HFFc6 (cell line): Measurements from ENCODE around the gene ARSK. TPM values are rescaled to one million over a fixed set of nuclear protein-coding genes. Genes with fewer than 3 reads are reported as not detected.

Experiments
- DNase-seq: peaks from one replicate; pipeline ENCODE4 v3.0.0-alpha.2; 2018
- H3K27ac Mint-ChIP-seq: 2 replicates; pipeline ENCODE4 v1.8.0; 2020; ENCODE audit warnings: mild to moderate bottlenecking, mixed read lengths
- H3K27me3 Mint-ChIP-seq: 2 replicates; pipeline ENCODE4 v1.8.0; 2021; ENCODE audit warnings: mild to moderate bottlenecking, moderate library complexity, mixed read lengths; ENCODE audit not compliant: insufficient read depth
- H3K36me3 Mint-ChIP-seq: 2 replicates; pipeline ENCODE4 v1.8.0; 2021; ENCODE audit warnings: low read depth, mixed read lengths
- H3K4me1 Mint-ChIP-seq: 2 replicates; pipeline ENCODE4 v1.8.0; 2020; ENCODE audit warnings: low read depth, mixed read lengths
- H3K4me3 Mint-ChIP-seq: 2 replicates; pipeline ENCODE4 v1.8.0; 2020; ENCODE audit warnings: mild to moderate bottlenecking, moderate library complexity, mixed read lengths
- H3K9me3 Mint-ChIP-seq: 2 replicates; pipeline ENCODE4 v1.8.0; 2020; ENCODE audit warnings: mild to moderate bottlenecking, mixed read lengths
- total RNA-seq, 6 experiments: library from RNA; stranded (reverse); fragmentation: NEBNext Ultra II Directional; extraction: Animal tissue kit (Norgen Biotek cat#: 25700); gene quantifications; 2 replicates in 1 of 6; 3 replicates in 5 of 6; pipeline ENCODE4 v1.2.3, GENCODE V29; 2021
- TF ChIP-seq, protein P1 (sequence below): fragments of 200-600 bp; sonication (generic); IDR thresholded peaks from 2 replicates; pipeline ENCODE4 v1.5.0; 2021; ENCODE audit warnings: antibody characterized with exemption, mild to moderate bottlenecking

ARSK gene
- total RNA-seq, 6 experiments from 2014 or later: 11.6 to 19.7 (median 17.3) TPM

DNA sequence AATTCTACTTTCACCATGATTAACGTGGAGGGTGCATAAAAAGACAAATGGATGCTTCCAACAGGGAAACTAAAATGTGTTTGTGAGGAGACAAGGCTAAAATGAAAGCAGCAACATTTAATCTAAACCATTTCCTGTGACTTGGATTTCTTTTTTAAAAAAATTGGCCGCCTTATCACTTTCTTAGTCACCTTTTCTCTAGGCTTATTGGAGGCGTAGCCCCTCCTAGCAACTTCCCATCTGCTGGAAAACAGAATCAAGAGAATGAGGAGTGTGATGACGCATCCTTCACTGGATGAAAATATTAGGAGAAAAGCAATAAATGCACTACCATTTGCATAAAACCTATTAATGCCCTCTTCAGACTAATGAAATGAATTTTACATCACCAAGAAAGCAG, 64.2 kb downstream of the ARSK start:
- no peak overlapping the region; the same call in 1 of the 2 replicates for H3K4me3 Mint-ChIP-seq
- peaks cover under 1% of the 10 kb centered on the region; the same call in 1 of the 2 replicates for H3K36me3 Mint-ChIP-seq
- peaks cover under 1% of the 10 kb centered on the region; the same call in 1 of the 2 replicates for H3K9me3 Mint-ChIP-seq
- H3K4me1 Mint-ChIP-seq: peaks cover 20% of the 10 kb centered on the region
- no peak overlapping the region for H3K27ac Mint-ChIP-seq
- TF ChIP-seq, protein P1, sequence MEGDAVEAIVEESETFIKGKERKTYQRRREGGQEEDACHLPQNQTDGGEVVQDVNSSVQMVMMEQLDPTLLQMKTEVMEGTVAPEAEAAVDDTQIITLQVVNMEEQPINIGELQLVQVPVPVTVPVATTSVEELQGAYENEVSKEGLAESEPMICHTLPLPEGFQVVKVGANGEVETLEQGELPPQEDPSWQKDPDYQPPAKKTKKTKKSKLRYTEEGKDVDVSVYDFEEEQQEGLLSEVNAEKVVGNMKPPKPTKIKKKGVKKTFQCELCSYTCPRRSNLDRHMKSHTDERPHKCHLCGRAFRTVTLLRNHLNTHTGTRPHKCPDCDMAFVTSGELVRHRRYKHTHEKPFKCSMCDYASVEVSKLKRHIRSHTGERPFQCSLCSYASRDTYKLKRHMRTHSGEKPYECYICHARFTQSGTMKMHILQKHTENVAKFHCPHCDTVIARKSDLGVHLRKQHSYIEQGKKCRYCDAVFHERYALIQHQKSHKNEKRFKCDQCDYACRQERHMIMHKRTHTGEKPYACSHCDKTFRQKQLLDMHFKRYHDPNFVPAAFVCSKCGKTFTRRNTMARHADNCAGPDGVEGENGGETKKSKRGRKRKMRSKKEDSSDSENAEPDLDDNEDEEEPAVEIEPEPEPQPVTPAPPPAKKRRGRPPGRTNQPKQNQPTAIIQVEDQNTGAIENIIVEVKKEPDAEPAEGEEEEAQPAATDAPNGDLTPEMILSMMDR: no peak
- H3K27me3 Mint-ChIP-seq: peaks cover 3% of the 10 kb centered on the region
- DNase-seq: no peak

DNA sequence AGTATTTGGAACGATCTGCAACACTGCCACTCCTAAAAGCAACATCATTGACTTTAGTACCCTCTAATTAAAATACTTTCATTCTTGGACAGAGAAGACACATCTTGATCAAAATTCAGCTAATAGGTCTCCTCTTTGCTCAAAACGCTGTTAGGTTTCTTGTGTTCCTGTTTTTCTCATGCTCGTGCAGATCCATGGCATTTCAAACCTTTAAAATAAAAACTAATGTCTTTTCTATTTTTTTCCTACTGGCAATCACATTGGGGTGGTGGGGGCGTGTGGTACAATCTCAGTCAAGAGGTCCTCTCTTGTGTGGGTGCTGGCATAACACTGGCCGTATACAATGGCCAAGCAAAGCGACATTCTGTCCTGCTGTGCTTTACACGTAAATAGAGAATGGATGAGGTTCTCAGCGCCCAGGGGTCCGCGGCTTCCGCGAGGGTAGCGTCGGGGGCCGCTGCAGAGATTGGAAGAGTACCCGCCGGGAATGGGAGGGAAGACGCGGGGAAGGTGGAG, 64.7 kb downstream of the ARSK start:
- Mint-ChIP-seq H3K4me3 (peak overlapping the region; percentile 84), H3K27me3 (peaks cover 7% of the 10 kb centered on the region)
- no peak for DNase-seq

DNA sequence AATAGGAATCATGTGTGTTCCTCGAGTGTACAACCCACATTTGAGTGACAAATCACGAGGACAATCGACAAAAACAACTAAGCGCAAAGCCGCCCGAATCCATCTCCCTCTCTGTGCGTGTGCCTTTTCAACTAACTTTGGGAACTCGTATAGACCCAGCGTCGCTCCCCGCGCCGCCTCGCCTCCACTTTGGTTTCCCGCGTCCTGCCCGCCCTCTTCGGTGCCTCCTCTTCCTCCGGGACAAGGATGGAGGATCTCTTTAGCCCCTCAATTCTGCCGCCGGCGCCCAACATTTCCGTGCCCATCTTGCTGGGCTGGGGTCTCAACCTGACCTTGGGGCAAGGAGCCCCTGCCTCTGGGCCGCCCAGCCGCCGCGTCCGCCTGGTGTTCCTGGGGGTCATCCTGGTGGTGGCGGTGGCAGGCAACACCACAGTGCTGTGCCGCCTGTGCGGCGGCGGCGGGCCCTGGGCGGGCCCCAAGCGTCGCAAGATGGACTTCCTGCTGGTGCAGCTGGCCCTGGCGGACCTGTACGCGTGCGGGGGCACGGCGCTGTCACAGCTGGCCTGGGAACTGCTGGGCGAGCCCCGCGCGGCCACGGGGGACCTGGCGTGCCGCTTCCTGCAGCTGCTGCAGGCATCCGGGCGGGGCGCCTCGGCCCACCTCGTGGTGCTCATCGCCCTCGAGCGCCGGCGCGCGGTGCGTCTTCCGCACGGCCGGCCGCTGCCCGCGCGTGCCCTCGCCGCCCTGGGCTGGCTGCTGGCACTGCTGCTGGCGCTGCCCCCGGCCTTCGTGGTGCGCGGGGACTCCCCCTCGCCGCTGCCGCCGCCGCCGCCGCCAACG, 65.3 kb downstream of the ARSK start, which contains the start of gene GPR150:
GPR150 (plus strand) TSS at position 58 of the 840 bp plus-strand sequence; CDS start at position 247, 189 bp downstream.
- peak; percentile 18 for DNase-seq
- Mint-ChIP-seq H3K27me3 (peaks cover 7% of the 10 kb centered on the region), H3K27ac (no peak within 1 kb of the TSS), H3K9me3 (no peaks in the 10 kb centered on the region), H3K4me1 (peaks cover 16% of the 10 kb centered on the region), H3K36me3 (no peaks in the 10 kb centered on the region), H3K4me3 (peak within 1 kb of the TSS; percentile 84)
- TF ChIP-seq, protein P1: 0 out of 2 replicates have a peak, but pooled peaks have one; percentile 13

More for the DNA sequence above, 64.7 kb downstream of the ARSK start:
- TF ChIP-seq, protein P1: no peak
- H3K4me1 Mint-ChIP-seq: peaks cover 20% of the 10 kb centered on the region
- H3K27ac Mint-ChIP-seq: no peak overlapping the region
- H3K36me3 Mint-ChIP-seq: no peaks in the 10 kb centered on the region
- H3K9me3 Mint-ChIP-seq: no peaks in the 10 kb centered on the region

DNA sequence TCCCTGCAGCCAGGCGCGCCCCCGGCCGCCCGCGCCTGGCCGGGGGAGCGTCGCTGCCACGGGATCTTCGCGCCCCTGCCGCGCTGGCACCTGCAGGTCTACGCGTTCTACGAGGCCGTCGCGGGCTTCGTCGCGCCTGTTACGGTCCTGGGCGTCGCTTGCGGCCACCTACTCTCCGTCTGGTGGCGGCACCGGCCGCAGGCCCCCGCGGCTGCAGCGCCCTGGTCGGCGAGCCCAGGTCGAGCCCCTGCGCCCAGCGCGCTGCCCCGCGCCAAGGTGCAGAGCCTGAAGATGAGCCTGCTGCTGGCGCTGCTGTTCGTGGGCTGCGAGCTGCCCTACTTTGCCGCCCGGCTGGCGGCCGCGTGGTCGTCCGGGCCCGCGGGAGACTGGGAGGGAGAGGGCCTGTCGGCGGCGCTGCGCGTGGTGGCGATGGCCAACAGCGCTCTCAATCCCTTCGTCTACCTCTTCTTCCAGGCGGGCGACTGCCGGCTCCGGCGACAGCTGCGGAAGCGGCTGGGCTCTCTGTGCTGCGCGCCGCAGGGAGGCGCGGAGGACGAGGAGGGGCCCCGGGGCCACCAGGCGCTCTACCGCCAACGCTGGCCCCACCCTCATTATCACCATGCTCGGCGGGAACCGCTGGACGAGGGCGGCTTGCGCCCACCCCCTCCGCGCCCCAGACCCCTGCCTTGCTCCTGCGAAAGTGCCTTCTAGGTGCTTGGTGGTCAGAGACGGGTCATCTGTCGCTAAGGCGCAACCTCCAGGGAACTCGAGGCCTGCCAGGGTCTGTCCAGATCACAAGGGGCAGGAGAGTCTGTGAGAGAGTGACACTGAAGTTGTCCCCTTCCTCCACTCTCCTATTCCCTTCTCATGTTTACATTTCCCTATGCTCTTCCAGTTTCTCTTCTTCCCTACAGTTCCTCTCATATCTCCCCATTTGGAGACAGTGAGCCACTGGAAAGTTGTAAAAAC, 66.3 kb downstream of the ARSK start:
- Mint-ChIP-seq H3K27ac (no peak overlapping the region), H3K4me3 (peak overlapping the region; percentile 79), H3K4me1 (peaks cover 19% of the 10 kb centered on the region), H3K9me3 (no peaks in the 10 kb centered on the region), H3K27me3 (peaks cover 7% of the 10 kb centered on the region), H3K36me3 (no peaks in the 10 kb centered on the region)
- no peak for DNase-seq
- TF ChIP-seq, protein P1: no peak; the same call in 1 of the 2 replicates
